Activated naive CD8-positive, alpha-beta T cell treated with anti-CD3 and anti-CD28 coated beads, Interleukin-2, amount 50 U/mL, for 16 hours (primary cell): ENCODE results near the gene RNF40.

Experiments
- DNase-seq: peaks from one replicate; pipeline ENCODE4 v3.0.0-alpha.2; 2020; ENCODE audit warnings: low read depth, low spot score

RNF40 gene

GRCh38 chr16:30740364-30741251 is 21.5 kb upstream of the RNF40 start:
- no peak for DNase-seq

- no peak for DNase-seq
These were observed 20.6 kb upstream of the RNF40 start for GRCh38 chr16:30741461-30741914.

GRCh38 chr16:30743716-30744115 is 18.4 kb upstream of the RNF40 start:
- no peak for DNase-seq

DNA sequence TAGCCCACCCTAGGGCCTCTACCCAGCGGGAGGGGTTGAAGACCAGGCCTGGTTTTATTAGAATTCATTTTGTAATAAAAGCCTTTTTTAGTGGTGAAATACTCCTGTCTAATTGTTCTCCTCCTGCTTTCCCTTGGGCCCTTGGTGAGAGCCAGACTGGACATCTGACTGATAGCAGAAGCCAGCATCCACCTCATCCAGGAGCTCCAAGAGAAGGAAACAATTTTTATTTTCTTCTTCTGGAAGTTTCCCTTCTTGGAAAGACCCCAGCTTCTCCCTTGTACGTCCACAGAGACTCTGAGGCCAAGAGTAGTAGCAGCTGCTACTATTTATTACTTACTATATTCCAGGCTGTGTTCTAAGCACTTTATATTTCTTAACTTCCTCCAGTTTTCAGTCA is 17.9 kb upstream of the RNF40 start:
- DNase-seq = no peak

DNA sequence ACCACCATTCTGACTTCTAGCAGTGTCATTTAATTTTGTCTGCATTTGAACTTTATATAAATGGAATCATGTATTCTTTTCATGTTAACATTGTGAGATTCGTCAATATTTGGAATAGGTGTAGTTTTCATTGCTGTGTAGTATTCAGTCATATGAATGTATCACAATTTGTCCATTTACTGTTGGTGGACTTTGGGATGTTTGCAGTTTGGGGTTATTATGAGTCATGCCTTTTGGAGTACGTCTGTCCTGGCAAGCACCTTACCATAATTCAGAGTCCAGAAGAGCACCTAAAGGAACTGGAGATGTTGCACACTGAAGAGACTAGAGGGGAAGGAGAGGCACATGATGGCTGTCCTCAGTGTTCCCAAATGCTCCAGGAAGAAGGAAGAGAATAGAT is 17.0 kb upstream of the RNF40 start:
- DNase-seq = no peak

DNA sequence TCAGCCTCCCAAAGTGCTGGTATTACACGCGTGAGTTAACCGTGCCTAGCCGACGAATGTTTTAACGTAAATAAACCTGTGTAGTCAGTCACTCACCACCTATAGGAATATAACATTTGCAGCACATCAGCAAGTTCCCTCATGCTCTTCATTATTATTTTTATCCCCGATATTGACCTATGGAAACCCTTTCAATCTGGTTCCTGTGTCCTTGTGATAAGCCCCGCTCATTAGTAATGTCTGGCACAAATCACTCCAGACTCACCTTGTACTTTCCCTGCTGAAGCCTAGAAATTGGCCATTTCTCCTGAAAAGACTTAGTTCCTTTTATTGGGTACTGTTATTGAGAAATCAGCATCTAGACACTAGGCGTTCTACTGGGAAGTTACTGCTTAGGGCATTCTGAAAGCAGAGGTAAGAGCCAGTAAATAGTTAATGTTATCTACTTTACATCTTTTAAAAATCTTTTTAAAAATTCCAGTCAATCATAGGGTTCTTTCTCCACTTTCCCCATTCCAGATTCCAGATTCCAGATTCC is 15.4 kb upstream of the RNF40 start:
- DNase-seq = no peak

GRCh38 chr16:30747331-30747730 is 14.8 kb upstream of the RNF40 start:
- DNase-seq = no peak

DNA sequence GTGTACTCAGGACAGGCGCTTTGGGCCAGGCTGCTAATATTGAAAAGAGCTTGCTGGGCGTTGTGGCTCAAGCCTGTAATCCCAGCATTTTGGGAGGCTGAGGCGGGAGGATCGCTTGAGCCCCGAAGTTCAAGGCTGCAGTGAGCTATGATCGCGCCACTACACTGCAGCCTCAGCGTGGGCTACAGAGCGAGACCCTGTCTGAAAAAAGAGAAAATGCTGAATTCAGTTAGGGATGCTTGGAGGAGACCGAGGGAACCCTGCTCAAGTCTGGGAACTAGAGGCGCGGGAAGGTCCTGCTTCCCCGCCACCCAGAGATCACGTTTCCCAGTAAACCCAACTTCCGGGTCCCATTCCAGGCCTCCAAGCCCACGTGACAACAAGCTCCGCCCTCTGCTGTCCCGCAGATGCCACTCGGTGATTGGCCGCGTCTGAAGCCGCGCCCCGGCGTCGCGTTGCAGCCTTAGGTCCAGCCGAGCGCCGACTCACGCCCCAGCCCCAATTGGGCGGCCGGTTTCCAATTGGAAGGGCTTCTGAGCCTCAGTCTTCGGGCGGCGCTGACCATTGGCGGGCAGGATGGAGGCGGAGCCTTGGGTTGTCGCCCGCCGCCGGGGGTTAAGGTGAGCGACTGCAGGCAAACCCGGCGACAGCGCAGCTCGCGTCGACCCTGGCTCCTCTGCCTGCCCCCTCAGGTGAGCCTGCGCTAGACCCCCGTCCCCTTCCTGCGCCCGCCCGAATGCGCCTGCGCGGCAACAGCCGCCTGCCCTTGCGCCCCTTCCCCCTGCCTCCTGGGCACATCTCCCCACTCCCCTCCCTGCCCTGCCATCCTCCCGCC is 14.1 kb upstream of the RNF40 start, which contains the start of gene PHKG2:
PHKG2 (plus strand) TSS at position 627 of the 835 bp plus-strand sequence. CDS start 396 bp downstream, outside the sequence.
- DNase-seq = peak; percentile 92

- no peak for DNase-seq
These were observed 13.3 kb upstream of the RNF40 start for GRCh38 chr16:30748634-30749445.

- DNase-seq = no peak
These were observed 11.9 kb upstream of the RNF40 start for GRCh38 chr16:30750201-30750600.

GRCh38 chr16:30750876-30751465 is 11.2 kb upstream of the RNF40 start:
- no peak for DNase-seq

GRCh38 chr16:30753596-30753995 is 8.5 kb upstream of the RNF40 start:
- DNase-seq = no peak

DNA sequence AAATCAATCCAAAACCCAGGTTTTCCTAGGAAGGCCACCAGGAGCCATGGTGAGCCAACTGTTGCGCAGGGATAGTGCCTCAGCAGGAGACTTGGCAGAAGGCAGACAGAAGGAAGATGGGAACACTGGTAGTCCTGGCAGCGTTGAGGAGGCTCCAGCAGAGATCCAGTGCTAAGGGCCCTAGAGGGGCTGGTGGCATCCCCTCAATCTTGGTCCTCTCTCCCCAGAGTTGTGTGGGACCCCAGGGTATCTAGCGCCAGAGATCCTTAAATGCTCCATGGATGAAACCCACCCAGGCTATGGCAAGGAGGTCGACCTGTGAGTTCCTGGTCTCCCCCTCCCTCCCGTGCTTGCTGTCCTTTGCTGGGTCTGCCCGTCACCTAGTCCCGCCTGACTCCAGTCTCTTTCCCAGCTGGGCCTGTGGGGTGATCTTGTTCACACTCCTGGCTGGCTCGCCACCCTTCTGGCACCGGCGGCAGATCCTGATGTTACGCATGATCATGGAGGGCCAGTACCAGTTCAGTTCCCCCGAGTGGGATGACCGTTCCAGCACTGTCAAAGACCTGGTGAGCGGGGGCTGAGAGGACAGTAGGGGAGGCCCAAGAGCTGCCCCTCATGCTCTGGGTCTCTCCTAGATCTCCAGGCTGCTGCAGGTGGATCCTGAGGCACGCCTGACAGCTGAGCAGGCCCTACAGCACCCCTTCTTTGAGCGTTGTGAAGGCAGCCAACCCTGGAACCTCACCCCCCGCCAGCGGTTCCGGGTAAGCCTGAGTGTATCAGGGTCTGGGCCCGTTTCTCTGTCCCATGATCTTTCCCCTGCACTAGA is 6.0 kb upstream of the RNF40 start:
- DNase-seq = no peak

- DNase-seq = no peak
These were observed 5.4 kb upstream of the RNF40 start for GRCh38 chr16:30756781-30757100.

GRCh38 chr16:30757316-30757715 is 4.8 kb upstream of the RNF40 start:
- DNase-seq = no peak

DNA sequence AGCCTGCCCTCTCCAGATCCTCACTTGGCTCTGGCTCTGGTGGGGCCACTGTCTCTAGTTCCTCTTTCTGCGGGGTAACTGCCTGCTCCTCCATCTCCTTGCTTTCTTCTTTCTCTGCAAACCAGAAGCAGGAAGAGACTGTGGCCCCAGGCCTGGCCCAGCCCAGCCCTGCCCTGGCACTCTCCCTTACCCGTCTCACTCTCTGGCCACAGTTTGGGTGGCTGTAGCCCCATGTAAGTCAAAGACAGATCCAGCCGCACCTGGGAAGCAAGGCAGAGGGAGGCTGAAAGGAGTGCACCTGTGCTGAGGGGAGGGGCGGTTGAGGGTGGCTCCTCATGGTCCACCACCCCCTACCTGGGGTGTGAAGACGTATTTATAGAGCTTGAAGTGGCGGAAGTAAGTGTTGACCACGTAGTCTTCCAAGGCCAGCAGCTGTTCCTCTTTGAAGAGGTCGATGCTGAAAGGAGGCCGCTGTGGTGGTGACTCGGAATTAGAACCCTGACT is 3.1 kb upstream of the RNF40 start:
- no peak for DNase-seq

- no peak for DNase-seq
These were observed 2.0 kb upstream of the RNF40 start for GRCh38 chr16:30760001-30760559.

GRCh38 chr16:30760577-30761426 is 1.3 kb upstream of the RNF40 start:
- no peak for DNase-seq

- DNase-seq = no peak
These were observed 645 bp upstream of the RNF40 start for GRCh38 chr16:30761427-30761927.
